IPS DF 19.7 (cell line): ENCODE data around the gene GANAB.
"Not testable (repeated sequence)": the region's sequence is repeated elsewhere in the genome, so short reads cannot be mapped to it uniquely, and the experiment has no call there.

Experiments used
- DNase-seq: peaks from one replicate; pipeline ENCODE4 v3.0.0-alpha.2; 2013; ENCODE audit warnings: low read depth, low spot score

Gene GANAB

DNA sequence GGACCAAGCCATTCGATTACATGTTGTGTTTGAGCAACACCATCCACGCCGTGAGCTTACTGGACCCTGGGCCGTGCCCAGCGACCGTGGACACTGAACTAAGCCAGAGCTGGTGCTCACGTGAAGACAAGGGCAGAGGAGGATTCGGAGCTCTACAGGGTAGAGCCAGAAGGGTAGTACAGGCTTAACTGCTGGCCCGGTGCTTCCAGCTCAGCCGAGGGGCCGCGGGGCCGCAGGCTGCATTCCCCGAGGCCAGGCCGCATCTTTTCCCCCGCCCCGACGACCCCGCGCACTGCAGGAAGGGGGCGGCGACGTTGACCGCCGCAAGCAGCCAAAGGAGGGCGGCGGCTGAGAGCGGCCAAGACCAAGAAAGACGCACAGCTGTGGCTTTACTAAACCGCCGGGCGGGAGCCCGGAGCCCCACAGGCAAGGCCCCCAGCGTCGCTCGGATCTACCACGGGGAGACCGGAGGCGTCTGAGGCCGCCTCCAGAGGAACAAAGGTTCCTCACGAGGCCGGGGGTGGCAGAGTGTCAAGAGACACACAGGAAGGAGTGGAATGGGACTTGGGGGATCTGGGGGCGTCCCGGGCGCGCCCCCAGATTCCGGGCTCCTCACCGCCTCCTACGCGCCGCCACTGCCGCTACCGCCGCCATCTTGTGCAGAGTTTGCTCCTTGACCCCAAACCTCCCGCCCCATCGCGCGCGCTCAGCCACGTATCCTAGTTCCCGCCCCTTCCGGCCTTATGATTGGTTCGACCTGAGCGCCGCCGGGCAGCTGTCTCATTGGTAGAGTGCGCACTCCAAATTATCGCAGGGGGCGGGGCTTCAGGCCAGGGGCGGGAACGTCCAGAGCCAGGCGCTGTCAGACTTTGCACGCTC, at the start of gene GANAB:
TSS of gene GANAB (minus strand) at position 668 of the 879 bp plus-strand sequence. CDS start at position 654, 14 bp downstream.
- peak; percentile 75 for DNase-seq

DNA sequence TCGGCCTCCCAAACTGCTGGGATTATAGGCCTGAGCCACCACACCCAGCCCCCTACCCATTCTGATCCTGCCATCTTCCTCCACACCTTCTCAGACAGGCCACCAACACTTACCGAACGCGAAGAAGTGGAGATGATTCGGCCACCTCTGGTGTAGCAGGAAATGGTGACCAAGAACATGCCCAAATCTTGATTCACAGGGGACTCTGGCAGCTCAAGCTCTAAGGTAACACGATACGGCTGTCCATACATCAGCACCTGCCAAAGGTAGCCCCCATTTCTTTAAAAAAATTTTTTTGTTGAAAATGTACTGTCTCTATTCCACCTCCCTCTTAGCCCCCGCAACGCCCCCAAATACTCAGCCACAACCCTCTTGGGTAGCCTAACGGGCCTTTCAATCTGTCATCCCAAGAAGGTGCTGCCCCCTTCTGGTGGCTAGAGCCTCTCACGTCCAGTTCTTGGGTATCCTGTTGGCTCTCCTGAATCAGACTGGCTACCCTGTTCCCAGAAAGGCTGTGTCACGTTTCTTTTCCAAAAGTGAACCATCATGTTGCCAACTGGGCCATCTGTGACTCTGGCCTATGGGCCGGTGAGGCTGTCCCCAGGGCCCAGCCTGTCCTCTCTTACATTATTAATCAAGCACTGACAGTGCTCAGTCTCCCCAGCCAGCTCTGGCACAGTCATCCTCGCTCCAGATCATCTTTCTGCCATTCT, 48.2 kb upstream of the GANAB start:
- DNase-seq = peak; percentile 68

GRCh38 chr11:62693624-62694023, 47.2 kb upstream of the GANAB start:
- DNase-seq = not testable (repeated sequence)

GRCh38 chr11:62689421-62690183, 43.2 kb upstream of the GANAB start, which contains the start of gene LRRN4CL:
Gene LRRN4CL, minus strand, starts transcription at chr11:62689530. Its CDS starts 1,022 bp downstream, at chr11:62688508.
- no peak for DNase-seq

DNA sequence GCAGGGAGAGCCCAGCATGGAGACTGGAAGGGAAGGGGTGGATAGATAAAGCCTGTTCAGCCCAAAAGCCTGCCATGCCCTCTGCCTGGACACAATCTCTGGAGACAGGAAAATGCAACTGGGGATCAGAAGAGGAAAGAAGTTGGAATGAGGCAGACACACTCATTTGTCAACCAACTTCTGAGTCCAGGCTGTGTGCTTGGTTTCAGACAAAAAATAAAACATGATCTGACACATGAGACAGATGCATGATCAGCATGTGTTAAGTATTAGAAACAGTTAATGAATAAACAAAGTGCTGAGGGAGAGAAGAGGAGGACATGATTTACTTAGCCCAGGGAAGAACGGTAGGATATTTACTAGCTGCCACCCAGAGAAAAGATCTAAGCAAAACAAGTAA, 42.1 kb upstream of the GANAB start:
- DNase-seq = no peak

DNA sequence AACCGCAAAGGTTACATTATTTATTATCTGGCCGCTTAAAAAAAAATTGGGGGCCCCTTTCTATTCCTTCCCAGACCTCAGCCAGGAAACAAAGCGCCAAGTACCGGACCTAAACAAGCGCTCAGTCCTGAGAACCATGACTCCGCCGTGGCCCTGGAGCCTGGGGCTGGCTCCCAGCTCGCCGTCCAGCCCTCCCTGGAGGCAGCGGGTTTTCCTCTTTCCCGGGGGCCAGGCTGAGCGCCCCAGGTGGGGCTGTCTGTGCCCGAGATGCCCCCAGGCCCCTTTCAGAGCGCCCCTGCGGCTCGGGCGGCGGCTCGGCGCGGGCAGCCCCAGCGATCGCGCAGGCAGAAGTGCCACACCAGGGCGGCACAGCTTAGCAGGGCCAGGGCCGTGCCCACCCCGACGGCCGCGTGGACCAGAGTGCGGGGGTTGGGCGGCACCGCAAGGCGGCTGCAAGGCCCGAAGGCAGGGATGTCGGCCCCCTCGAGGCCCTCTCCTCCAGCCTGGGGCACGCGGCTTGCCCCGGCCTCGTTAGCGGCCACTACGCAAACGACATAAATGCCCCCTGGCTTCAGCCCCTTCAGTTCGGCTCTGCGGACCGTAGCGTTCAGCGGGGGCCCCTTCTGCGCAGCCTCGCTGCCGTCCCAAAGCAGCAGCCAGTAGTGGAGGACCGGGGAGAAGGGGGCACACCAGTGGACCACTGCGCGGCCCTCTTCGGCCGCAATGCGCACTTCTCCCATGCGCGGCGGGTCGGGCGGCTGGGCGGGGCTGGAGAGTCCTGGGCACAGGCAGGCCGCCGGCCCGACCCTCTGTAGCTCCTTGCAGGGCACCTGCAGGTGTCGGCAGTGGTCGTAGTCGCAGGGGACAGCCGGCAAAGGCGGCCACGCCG, 41.3 kb upstream of the GANAB start:
- no peak for DNase-seq

DNA sequence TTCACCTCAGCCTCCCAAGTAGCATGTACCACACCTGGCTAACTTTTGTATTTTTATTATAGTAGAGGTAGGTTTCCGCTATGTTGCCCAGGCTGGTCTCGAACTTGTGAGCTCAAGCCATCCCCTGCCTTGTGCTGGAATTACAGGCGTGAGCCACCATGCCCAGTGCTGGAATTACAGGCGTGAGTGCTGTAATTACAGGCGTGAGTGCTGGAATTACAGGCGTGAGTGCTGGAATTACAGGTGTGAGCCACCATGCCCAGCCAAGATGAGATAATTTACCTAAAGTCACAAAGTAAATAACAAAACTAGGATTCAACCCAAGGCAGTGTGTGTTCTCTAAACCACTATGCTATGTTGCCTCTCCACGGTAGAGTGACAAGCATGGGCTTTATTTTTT, 36.1 kb upstream of the GANAB start:
- no peak for DNase-seq

DNA sequence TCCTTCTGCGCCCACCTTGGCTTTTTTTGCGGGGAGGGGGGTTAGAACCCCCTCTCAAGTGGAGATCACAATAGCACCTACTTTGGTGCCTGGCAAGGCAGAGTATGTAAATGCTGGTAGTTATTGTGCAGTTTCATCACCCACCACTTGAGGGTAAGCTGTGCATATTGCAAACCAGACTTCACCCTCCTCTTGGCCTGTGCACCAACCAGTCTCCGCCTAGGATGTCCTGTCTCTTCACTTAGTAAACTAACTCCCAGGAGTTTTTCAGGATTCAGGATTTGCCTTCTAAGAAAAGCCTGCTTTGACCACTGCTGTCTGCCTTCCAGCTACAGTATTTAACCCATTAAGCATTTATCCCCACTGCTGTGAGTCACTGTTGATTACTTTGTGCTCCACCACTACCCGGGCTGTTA, 34.4 kb upstream of the GANAB start:
- no peak for DNase-seq

DNA sequence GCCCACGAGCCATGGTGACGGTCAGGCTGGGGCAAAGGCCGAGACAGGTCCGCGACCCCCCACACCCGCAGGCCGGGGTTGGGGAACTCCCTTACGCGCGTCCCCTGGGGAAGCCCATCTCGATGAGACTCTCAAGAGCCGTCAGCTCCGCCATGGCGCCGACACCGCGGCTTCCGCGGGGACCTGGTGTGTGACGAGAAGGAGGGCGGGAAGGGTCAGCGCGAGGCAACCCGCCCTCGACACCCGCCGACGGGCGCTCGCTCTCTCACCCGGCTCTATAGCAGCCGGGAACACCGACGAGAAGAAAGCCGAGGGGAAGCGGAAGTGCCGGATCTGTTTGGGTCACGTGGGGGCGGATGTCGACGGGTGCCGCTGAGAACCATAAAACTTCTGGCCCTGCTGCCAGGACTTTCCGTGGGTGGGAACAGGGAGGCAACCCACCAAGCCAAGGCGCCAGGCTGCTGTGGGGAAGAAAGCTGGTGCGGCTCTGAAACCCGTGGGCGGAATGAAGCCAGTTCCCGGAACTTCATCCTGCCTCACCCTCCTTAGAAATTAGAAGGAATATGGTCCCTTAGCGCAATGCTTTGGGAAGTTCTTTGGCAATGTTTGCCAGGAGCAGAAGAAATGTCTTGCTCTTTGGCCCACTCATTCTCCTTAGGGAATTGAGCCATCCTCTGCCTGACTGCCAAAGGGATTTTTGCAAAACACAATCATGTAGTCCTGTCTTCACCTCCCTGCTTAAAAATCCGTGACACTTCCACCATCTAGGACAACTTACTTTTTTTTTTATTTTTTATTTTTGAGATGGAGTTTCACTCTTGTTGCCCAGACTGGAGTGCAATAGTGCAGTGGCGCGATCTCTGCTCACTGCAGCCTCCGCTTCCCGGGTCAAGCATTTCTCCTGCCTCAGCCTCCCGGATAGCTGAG, 32.6 kb upstream of the GANAB start, which contains the start of gene UBXN1:
TSS of gene UBXN1 (minus strand) at position 304 of the 927 bp plus-strand sequence. CDS start at position 154, 150 bp downstream.
- DNase-seq = no peak

- DNase-seq = no peak
Observed at GRCh38 chr11:62678433-62678769, 32.0 kb upstream of the GANAB start.

DNA sequence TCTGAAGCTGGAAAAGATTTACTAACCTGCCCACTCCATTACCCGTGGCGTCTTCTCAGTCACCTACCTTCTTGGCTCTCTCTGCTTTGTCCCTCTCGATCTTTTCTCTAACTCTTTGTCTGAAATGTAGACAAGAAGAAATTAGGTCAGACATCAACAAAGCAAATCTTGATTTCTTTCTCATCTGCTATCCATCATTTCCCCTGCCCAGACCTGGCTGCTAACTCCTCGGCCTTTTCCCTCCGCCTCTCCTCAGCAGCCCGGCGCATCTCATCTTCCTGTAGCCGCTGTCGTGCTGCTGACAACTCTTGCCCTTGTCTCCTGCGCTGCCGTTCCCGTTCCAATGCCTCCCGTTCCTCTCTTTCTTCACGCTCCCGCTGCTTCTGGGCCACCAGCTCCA, 31.3 kb upstream of the GANAB start:
- DNase-seq = no peak

DNA sequence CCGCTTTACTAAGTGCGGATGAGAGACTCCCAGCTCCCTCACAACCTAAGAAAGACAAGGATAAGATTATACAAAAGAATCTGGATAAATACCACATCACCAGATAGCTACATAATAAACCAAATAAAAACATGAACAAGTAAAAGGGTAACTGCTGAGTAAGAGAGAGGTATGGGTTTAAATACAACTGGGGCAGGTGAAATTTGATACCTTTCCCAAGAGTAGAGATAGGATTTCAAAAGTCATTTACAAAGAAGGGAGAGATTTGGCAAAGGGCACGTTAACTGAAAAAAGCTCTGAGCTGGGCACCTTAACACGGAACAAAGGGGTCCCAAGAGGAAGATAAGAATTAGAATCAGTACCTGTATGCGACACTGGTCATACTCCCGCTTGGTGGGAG, 30.7 kb upstream of the GANAB start:
- DNase-seq = no peak

GRCh38 chr11:62676698-62677097, 30.3 kb upstream of the GANAB start:
- no peak for DNase-seq

DNA sequence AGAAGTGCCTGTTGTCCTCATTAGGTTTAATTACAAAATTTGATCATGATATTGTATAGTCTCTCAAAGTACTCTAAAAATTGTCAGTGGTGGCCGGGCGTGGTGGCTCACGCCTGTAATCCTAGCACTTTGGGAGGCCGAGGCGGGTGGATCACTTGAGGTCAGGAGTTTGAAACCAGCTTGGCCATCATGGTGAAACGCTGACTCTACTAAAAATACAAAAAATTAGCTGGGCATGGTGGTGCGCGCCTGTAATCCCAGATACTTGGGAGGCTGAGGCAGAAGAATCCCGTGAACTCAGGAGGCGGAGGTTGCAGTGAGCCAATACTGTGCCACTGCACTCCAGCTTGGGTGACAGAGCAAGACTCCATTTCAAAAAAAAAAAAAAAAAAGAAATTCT, 29.0 kb upstream of the GANAB start:
- DNase-seq = not testable (repeated sequence)

GRCh38 chr11:62673196-62673525, 26.7 kb upstream of the GANAB start:
- no peak for DNase-seq

DNA sequence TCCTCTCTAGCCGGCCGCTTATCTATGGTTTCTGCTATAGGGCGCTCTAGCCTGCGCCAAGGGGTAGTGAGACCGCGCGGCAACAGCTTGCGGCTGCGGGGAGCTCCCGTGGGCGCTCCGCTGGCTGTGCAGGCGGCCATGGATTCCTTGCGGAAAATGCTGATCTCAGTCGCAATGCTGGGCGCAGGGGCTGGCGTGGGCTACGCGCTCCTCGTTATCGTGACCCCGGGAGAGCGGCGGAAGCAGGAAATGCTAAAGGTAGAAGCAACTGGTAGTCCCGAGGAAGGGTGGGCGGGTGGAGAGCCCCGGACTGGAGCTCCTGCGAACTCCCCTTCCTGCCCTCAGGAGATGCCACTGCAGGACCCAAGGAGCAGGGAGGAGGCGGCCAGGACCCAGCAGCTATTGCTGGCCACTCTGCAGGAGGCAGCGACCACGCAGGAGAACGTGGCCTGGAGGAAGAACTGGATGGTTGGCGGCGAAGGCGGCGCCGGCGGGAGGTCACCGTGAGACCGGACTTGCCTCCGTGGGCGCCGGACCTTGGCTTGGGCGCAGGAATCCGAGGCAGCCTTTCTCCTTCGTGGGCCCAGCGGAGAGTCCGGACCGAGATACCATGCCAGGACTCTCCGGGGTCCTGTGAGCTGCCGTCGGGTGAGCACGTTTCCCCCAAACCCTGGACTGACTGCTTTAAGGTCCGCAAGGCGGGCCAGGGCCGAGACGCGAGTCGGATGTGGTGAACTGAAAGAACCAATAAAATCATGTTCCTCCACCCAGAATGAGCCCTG, 25.4 kb upstream of the GANAB start, which contains the start of the genes LBHD1 and UQCC3:
TSS of gene LBHD1 (minus strand) at position 660 of the 782 bp plus-strand sequence. CDS start 2,236 bp downstream, outside the sequence.
TSS of gene UQCC3 (plus strand) at position 66 of the 782 bp plus-strand sequence. CDS start at position 139, 73 bp downstream.
- no peak for DNase-seq

GRCh38 chr11:62671236-62671607, 24.8 kb upstream of the GANAB start:
- no peak for DNase-seq

DNA sequence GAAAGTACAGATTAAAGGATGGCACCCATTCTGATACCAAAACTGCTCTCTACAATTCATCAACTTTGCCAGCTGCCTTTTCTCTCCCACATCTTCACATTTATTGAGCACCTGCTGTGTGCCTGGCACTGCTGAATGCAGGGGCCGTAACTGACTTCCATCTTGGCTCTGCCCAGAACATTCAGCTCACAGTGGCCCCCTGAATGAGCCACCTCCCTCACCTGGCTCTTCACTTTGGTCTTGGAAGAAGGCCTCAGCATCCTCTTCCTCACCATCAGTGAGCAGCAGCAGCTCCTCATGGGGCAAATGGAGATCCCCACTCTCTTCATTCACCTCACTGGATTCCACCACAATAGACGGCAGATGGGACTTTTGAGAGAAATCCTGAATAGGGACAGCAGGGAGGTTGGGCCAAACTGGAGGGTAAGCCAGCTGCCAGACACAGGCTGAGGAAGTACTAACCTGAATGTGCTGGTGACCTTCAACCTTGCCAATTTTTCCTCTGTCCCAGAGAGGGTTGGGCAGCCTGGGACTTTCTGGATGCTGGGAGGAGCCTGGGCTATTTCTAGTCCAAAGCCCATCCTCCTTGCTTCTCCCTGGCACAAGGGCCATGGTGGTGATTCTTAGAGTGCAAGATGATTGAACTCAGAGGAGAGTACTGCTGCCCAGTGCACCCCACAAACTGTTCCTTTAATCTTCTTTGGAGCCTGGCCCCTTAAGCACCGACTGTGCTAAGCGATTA, 23.2 kb upstream of the GANAB start:
- no peak for DNase-seq
